Umbilical cord (tissue), 2 donors: ENCODE measurements around the gene CDH15. TPM values are rescaled to one million over a fixed set of nuclear protein-coding genes. Genes with fewer than 3 reads are reported as not detected.

Experiments
- DNase-seq: peaks from one replicate; pipeline ENCODE4 v3.0.0-alpha.2; 2015; ENCODE audit warnings: low spot score
- total RNA-seq: library from RNA; depleted of rRNA; stranded (reverse); fragments of >200 nt; gene quantifications from one replicate; pipeline ENCODE4 v1.2.3, GENCODE V29; 2014; ENCODE audit warnings: low replicate concordance; ENCODE audit not compliant: insufficient read depth

The CDH15 gene
- total RNA-seq, result 0.48 TPM

- peak; percentile 82 for DNase-seq
Observed at GRCh38 chr16:89171216-89172170, at the start of gene CDH15. Gene CDH15 (plus strand): TSS chr16:89171748. CDS start chr16:89171832, 84 bp downstream.

DNA sequence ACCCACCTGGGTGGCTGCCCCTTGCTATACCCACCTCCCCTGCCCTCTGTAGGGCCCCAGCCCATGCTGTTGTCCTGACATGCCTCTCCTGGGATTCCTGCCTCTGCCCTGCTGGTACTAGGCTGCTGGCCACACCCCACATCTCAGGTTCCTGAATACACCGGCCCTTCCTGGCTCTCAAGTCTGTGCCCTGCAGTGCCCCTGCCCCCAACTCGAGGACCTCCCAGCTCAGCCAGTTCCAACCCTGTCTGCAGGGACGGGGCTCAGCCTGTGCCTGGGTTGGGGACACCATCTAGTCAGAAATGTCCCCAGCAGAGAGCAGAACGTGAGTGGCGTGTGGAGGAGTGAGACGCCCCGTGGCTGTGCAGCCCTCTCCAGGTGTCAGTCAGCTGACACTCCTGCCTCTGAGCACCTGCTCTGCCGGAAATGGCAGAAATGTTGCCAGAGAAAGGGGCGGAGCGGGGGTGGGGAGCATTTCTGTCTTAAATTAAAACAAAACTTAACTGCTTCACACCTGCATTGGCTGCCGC, 49.2 kb upstream of the CDH15 start:
- DNase-seq, result no peak

GRCh38 chr16:89123001-89123830, 48.3 kb upstream of the CDH15 start:
- no peak for DNase-seq

GRCh38 chr16:89123831-89124100, 47.8 kb upstream of the CDH15 start:
- no peak for DNase-seq

- no peak for DNase-seq
Observed at GRCh38 chr16:89129378-89129777, 42.2 kb upstream of the CDH15 start.

DNA sequence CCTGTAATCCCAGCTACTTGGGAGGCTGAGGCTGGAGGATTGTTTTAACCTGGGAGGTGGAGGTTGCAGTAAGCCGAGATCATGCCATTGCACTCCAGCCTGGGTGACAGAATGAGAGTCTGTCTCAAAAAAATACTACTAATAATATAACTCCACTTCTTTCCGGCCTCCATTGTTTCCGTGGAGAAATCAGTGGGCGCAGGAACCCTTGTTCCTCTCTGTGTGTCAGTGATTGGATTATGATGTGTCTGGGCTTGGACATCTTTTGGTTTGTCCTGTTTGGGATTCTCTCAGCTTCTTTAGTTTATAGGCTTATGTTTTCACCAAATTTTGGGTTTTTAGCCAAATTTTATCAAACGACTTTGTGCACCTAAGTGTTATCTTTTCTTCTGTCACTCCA, 41.1 kb upstream of the CDH15 start:
- DNase-seq, result no peak

GRCh38 chr16:89131783-89132182, 39.8 kb upstream of the CDH15 start:
- no peak for DNase-seq

DNA sequence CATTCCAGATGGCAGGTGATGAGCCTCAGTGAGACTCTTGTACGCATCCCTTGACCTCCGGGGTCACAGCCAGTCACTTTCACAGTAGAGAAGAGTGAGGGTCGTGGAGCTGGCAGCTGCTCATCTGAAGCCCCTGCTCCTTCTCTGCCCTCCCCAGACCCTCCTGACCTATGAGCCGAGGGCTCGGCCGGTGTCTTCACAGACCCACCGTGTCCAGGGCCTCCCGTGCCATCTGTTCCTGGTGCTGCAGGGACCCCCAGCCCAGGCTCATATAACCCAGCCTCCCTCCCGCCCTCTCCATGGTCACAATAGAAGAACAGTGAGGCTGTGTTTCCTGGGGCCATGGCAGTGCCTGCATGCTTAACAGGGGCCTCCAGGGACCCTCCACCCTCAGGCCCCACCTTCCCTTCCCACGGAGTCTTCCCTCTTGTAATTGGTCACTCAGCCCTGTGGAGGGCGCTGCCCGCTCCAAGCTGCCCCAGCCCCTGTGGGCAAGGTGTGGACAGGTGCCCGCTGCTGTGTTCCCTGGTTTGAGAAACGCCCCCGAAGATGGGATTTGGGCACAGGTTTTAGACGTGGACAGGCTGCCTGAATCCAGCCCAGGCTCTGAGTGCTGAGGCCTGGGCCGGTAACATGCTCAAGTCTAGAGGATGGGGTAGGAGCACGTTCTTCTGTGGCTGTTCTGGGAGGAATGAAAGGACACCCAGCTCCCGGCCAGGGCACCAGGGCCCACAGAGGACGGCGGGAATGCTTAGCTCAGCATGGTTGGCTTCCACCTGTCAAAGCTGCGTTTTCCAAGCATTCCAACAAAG, 39.1 kb upstream of the CDH15 start:
- no peak for DNase-seq

DNA sequence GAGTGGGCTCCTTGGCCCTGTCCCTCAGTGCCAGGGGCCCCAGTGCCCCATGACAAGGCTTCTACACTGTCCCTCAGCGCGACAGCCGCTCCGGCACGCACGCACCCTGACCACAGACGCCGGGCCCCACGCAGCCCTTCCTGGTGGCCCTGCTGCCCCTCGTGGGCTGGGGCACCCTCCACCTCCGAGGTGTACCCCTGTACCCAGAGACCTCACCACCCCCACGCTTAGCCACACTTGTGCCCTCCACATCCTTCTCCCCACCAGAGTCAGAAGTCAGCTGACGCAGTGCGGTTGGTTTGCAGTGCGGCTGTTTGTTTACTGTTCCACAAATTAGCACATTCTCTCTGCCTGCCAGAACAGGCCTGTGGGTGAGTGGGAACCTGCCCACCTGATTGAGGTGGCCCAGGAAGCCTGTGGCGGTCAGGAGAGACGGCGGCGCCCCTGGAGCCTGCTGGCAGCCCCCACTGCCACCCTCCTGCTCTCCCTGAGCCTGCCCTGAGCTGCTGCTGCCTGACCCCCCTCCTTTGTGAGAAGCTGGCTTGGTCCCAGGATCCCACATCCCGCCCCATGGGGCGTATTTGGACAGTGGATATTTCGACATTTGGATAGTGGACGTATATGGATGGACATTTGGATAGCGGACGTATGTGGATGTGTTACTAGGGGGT, 38.0 kb upstream of the CDH15 start:
- DNase-seq, result no peak

DNA sequence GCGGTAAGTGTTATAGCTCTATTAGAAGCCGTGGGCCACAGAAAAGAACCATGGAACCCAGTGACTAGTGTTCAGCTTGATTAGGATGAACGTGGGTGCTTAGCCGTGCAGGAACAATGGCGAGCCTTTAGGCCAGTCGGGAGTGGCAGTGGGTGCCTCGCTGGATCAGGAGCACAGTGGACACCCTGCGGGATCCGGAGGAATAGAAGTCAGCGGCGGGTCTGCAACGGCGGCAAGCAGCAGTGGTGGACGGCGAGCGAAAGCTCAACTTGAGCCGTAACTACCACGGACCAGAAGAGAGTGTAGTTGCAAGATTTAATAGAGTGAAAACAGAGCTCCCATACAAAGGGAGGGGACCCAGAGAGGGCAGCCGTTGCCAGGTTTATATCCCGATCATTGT, 37.3 kb upstream of the CDH15 start:
- DNase-seq, result no peak

- DNase-seq, result no peak
Observed at GRCh38 chr16:89135166-89135565, 36.4 kb upstream of the CDH15 start.

- DNase-seq, result no peak
Observed at GRCh38 chr16:89135971-89136765, 35.4 kb upstream of the CDH15 start.

- no peak for DNase-seq
Observed at GRCh38 chr16:89136931-89137330, 34.6 kb upstream of the CDH15 start.

- DNase-seq, result no peak
Observed at GRCh38 chr16:89137666-89138512, 33.7 kb upstream of the CDH15 start.

GRCh38 chr16:89138513-89138795, 33.1 kb upstream of the CDH15 start:
- DNase-seq, result no peak

DNA sequence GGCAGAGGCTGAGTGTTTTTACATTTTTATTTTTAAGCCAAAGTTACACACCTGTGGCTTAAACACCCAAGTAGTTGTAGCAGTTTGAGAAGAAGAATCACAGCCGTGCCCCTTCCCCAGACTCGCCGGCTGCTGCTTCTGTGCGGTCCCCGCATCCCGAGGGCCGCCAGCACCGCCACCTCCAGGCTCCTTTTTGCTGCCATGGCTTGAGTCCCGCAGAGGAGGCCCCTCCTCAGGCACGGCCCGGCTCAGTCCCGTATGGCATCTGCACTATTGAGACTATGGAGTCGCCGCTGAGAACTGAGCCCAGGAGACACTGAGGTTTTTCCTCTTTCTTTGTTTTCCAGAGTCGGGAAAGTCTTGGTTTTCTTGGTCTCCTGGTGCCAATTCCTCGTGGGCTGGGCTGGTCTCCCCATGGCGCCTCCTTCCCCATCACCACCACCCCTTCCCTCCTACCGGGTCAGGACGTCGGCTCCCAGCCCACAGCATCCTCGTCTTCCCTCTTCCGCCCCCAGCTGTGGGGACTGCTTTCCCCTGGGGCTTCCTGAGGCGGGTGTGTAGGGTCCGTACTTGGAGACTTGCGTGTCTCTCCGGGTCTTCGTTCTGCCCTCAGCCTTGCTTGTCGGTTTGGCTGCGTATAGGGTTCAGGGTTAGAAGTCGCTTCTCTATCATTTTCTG, 32.6 kb upstream of the CDH15 start:
- DNase-seq, result no peak

DNA sequence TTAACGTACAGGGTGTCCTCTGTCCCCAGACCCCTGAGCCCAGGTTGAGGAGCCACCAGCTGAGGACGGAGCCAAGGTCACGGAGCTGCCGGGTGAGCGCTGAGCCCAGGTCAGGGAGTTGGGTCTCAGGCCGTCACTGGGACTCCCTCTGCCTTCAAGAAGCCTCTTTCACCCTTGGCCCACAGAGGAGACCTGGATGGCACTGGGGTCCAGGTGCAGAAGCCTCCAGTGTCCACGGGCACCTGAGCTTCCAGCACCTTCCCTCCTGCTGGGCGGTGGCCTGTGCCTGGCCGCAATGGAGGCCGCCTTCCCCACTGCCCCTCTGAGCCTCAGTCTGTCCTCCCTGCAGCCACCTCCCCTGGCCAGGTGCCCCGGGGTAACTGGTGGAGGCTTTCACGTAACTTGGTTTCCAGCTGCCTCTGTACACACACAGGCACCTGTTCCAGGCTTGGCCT, 31.6 kb upstream of the CDH15 start:
- DNase-seq, result no peak

DNA sequence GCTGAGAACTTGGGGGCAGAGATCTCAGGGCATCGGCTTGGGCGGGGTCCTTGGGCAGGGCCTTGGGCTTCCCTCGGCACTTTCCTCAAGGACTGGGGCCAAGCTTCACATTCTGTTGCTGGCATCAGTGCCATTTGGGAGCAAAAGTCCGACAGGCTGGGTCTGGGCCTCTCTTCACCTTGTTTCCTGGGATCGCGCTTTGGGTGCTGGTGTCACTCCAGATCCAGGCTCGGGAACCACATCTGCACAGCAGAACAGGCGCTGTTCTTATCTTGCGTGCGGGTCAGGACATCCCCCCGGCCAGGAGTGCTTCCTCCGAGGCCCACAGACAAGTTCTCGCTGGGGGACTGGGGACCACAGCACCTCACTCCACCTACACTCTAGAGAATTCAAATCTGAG, 31.1 kb upstream of the CDH15 start:
- DNase-seq, result no peak
